ENCODE results near the gene MAP3K14.

GRCh38 chr17:45246338-45246737, 70.5 kb downstream of the MAP3K14 start:
- TF ChIP-seq, protein P1, sequence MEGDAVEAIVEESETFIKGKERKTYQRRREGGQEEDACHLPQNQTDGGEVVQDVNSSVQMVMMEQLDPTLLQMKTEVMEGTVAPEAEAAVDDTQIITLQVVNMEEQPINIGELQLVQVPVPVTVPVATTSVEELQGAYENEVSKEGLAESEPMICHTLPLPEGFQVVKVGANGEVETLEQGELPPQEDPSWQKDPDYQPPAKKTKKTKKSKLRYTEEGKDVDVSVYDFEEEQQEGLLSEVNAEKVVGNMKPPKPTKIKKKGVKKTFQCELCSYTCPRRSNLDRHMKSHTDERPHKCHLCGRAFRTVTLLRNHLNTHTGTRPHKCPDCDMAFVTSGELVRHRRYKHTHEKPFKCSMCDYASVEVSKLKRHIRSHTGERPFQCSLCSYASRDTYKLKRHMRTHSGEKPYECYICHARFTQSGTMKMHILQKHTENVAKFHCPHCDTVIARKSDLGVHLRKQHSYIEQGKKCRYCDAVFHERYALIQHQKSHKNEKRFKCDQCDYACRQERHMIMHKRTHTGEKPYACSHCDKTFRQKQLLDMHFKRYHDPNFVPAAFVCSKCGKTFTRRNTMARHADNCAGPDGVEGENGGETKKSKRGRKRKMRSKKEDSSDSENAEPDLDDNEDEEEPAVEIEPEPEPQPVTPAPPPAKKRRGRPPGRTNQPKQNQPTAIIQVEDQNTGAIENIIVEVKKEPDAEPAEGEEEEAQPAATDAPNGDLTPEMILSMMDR (conservative IDR thresholded peaks at IDR 0.05): no peak
- no peak for TF ChIP-seq EZH2 (IDR thresholded peaks at IDR 0.05; ENCODE audit: low read depth)
